Stimulated activated CD4-positive, alpha-beta T cell treated with anti-CD3 and anti-CD28 coated beads, Interleukin-1b, Interleukin-23, amount 100 ng/mL, for 24 hours (primary cell): Measurements from ENCODE around the gene KIF27.
A peak's percentile ranks its signal among the peaks of the same experiment; 100 is the strongest.
"Not testable (repeated sequence)": the region's sequence is repeated elsewhere in the genome, so short reads cannot be mapped to it uniquely, and the experiment has no call there.

Source experiments
- DNase-seq, 4 experiments: peaks; one replicate each; pipeline ENCODE4 v3.0.0-alpha.2; 2020; ENCODE audit warnings: low read depth in 4 of 4, low spot score in 1 of 4

KIF27 gene

GRCh38 chr9:83817356-83818278 lies 103.6 kb downstream of the KIF27 start, which contains the start of gene GKAP1:
GKAP1 (minus strand) TSS chr9:83817769; CDS start chr9:83806517, 11,252 bp downstream.
- DNase-seq = peak; percentile 38 to 62 (median 49)

DNA sequence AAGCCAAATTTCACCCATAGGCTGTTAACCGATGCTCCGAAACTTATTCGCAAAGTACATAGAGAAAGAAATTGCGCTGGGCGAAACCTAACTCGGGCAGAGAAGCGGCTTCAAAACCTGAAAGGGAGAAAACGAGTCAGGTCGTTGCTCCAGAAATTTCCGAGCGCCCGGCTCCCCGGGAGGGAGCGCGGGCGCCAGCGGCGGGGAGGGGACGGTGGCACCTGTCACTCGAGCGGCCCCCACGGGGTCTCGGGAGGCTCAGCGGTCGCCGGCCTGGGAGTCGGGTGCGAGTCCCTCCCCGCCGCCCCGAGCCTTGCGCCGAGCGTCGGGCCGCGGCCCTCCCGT lies 104.2 kb downstream of the KIF27 start:
- DNase-seq = peak in 2 of 4 experiments; percentile 10 to 11

- DNase-seq = not testable (repeated sequence)
Observed at GRCh38 chr9:83815120-83815519, 106.1 kb downstream of the KIF27 start.

- DNase-seq = not testable (repeated sequence)
Observed at GRCh38 chr9:83809213-83809612, 112.0 kb downstream of the KIF27 start.

DNA sequence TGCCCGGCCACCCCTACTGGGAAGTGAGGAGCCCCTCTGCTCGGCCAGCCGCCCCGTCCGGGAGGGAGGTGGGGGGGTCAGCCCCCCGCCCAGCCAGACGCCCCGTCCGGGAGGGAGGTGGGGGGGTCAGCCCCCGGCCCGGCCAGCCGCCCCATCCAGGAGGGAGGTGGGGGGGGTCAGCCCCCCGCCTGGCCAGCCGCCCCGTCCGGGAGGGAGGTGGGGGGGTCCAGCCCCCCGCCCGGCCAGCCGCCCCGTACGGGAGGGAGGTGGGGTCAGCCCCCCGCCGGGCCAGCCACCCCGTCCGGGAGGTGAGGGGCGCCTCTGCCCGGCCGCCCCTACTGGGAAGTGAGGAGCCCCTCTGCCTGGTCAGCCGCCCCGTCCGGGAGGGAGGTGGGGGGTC lies 116.8 kb downstream of the KIF27 start:
- DNase-seq = not testable (repeated sequence)

- DNase-seq = not testable (repeated sequence)
Observed at GRCh38 chr9:83803941-83804340, 117.3 kb downstream of the KIF27 start.

DNA sequence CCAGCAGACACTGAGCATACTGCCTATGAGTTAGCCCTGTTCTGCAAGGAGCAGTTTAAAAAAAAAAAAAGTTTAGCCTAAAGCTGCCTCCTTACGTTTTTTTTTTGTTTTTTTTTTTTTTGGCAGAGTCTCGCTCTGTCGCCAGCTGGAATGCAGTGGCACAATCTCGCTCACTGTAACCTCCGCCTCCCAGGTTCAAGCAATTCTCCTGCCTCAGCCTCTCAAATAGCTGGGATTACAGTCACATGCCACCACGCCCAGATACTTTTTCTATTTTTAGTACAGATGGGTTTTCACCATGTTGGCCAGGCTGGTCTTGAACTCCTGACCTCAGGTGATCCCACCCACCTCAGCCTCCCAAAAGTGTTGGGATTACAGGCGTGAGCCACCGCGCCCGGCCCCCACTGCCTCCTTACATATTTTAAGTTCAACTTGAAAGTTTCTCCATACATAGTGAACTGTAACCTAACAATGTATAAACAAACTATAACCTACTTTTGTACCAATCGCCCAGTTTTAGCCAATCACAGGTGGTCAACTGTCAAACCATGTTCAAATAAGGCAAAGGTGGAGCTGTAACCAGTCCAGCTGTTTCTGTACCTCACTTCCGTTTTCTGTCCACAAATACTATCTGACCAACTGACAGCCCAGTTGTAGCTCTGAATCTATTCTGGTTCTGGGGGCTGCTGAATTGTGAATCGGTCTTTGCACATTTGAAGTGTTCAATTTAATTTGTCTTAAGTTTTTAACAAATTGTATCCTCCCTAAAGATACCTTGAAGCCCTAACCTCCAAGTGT lies 120.8 kb downstream of the KIF27 start:
- DNase-seq = no peak

DNA sequence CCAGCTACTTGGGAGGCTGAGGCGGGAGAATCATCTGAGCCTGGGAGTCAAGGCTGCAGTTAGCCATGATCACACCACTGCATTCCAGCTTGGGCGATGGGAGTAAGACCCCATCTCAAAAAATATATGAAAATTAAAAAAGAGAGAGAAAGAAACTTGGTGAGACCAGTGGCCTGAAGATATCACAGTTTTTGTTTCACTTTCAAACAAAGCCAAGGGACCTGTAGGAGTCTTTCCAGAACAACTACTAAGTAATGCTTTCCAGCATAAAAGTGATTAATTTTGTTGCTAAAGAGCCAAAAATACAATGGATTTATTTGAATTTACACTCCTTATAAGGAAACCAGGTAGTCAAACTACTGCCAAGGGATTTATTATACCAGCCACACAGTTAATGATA lies 127.2 kb downstream of the KIF27 start:
- no peak for DNase-seq

- no peak for DNase-seq
Observed at GRCh38 chr9:83792746-83793145, 128.5 kb downstream of the KIF27 start.
